B cell (primary cell): ENCODE data around the gene DNAJA4. TPM values are rescaled to one million over a fixed set of nuclear protein-coding genes. Genes with fewer than 3 reads are reported as not detected.

Experiments used
- ATAC-seq: fragments of 200-7000 bp; cut with Tn5 transposase; one replicate; pipeline ENCODE4 v1.10.0; 2021; ENCODE audit warnings: low read depth, mild to moderate bottlenecking, moderate number of reproducible peaks, moderate library complexity
- CTCF ChIA-PET: fragments of 350-600 bp; sonication (Branson Sonifier 250); formaldehyde crosslinking; loops from one replicate; lab custom pipeline; 2021; ENCODE audit warnings: antibody characterized with exemption, inconsistent platforms; lab: Charles Lee
- POLR2A ChIA-PET: fragments of 350-600 bp; sonication (Branson Sonifier 250); formaldehyde crosslinking; loops from one replicate; lab custom pipeline; 2021; ENCODE audit warnings: antibody characterized with exemption; lab: Charles Lee
- DNase-seq: peaks from one replicate; pipeline ENCODE4 v3.0.0; 2013
- H2AFZ ChIP-seq: 2 replicates; pipeline ENCODE4 v1.6.1; 2012; ENCODE audit warnings: mild to moderate bottlenecking, low read depth, low read length; ENCODE audit not compliant: insufficient read depth, poor library complexity, severe bottlenecking
- H3K27ac ChIP-seq, 2 donors: 1 replicate in 1 of 2; 2 replicates in 1 of 2; pipeline ENCODE4 v1.5.1; 2012 to 2013; ENCODE audit warnings: low read length in 2 of 2, mild to moderate bottlenecking in 2 of 2, moderate library complexity in 1 of 2
- H3K27me3 ChIP-seq, 4 experiments: fragments of 200-600 bp in 1 of 4; sonication (generic) in 1 of 4; replicated peaks in 1 of 4; 1 replicate in 2 of 4; 2 replicates in 2 of 4; pipeline versions ENCODE4 v1.6.1 to v1.7.0; 2013 to 2016; ENCODE audit warnings: low read length in 3 of 4, mild to moderate bottlenecking in 2 of 4, mixed read lengths in 1 of 4, moderate library complexity in 1 of 4; ENCODE audit not compliant: insufficient read depth in 4 of 4, control insufficient read depth in 3 of 4; ENCODE audit errors: control extremely low read depth in 1 of 4
- H3K36me3 ChIP-seq, 2 experiments: replicated peaks in 1 of 2; 1 replicate in 1 of 2; 2 replicates in 1 of 2; pipeline versions ENCODE4 v1.6.1 to v1.7.1; 2013; ENCODE audit warnings: low read length in 1 of 2; ENCODE audit not compliant: insufficient read depth in 2 of 2, control insufficient read depth in 1 of 2; ENCODE audit errors: control extremely low read depth in 1 of 2, extremely low read depth in 1 of 2
- H3K4me1 ChIP-seq, 2 donors: fragments of 200-600 bp in 1 of 2; sonication (generic) in 1 of 2; 1 replicate in 1 of 2; 2 replicates in 1 of 2; pipeline versions ENCODE4 v1.5.1 to v1.6.1; 2013 to 2017; ENCODE audit warnings: low read length in 2 of 2; ENCODE audit not compliant: control insufficient read depth in 2 of 2, insufficient read depth in 2 of 2
- H3K4me2 ChIP-seq: replicated peaks from 2 replicates; pipeline ENCODE3; 2012; ENCODE audit warnings: mild to moderate bottlenecking, low read depth, low read length; ENCODE audit not compliant: poor library complexity, severe bottlenecking
- H3K4me3 ChIP-seq, 5 experiments: fragments of 200-600 bp in 1 of 5; sonication (generic) in 1 of 5; 1 replicate in 3 of 5; 2 replicates in 2 of 5; pipeline versions ENCODE4 v1.5.1 to v1.7.0; 2011 to 2016; ENCODE audit warnings: low read length in 4 of 5, mild to moderate bottlenecking in 4 of 5, low read depth in 2 of 5, control low read depth in 1 of 5, moderate library complexity in 1 of 5; ENCODE audit not compliant: insufficient read depth in 1 of 5; ENCODE audit errors: control extremely low read depth in 1 of 5, extremely low read depth in 1 of 5
- H3K79me2 ChIP-seq: fragments of 200-600 bp; sonication (generic); one replicate; pipeline ENCODE4 v1.6.0; 2016; ENCODE audit warnings: low read length; ENCODE audit not compliant: control insufficient read depth, insufficient read depth
- H3K9ac ChIP-seq: fragments of 200-600 bp; sonication (generic); 2 replicates; pipeline ENCODE4 v1.6.1; 2017; ENCODE audit warnings: mild to moderate bottlenecking, low read length, moderate library complexity
- H3K9me3 ChIP-seq, 3 donors: one replicate each; pipeline versions ENCODE4 v1.6.1 to v1.7.1; 2013; ENCODE audit warnings: low read length in 2 of 3; ENCODE audit not compliant: control insufficient read depth in 2 of 3, insufficient read depth in 1 of 3; ENCODE audit errors: control extremely low read depth in 1 of 3
- H4K20me1 ChIP-seq: 2 replicates; pipeline ENCODE4 v1.6.0; 2012; ENCODE audit warnings: mild to moderate bottlenecking, low read length; ENCODE audit not compliant: insufficient read depth, control insufficient read depth, poor library complexity, severe bottlenecking
- H3K27ac Mint-ChIP-seq: one replicate; pipeline ENCODE4 v1.8.0; 2021; ENCODE audit warnings: mixed read lengths
- H3K27me3 Mint-ChIP-seq: one replicate; pipeline ENCODE4 v1.8.0; 2021; ENCODE audit warnings: mixed read lengths
- H3K4me1 Mint-ChIP-seq: one replicate; pipeline ENCODE4 v1.8.0; 2021; ENCODE audit warnings: mixed read lengths
- H3K4me3 Mint-ChIP-seq: one replicate; pipeline ENCODE4 v1.8.0; 2021; ENCODE audit warnings: mixed read lengths
- H3K9me3 Mint-ChIP-seq: one replicate; pipeline ENCODE4 v1.8.0; 2022; ENCODE audit warnings: mixed read lengths; ENCODE audit not compliant: insufficient read depth
- CTCF ChIP-seq: fragments of 200-600 bp; IDR thresholded peaks from one replicate; pipeline ENCODE4 v1.8.0; 2022; ENCODE audit warnings: antibody characterized with exemption, mild to moderate bottlenecking
- EZH2 ChIP-seq: IDR thresholded peaks from 2 replicates; pipeline ENCODE4 v1.6.1; 2012; ENCODE audit warnings: borderline replicate concordance, low read depth, mild to moderate bottlenecking, moderate library complexity, low read length; ENCODE audit not compliant: insufficient read depth, poor library complexity, severe bottlenecking
- WGBS: methylation state at CpG from one replicate; pipeline ENCODE4 v1.1.5; 2013; ENCODE audit warnings: missing lambda C conversion rate; ENCODE audit not compliant: insufficient coverage; 5-methylcytosine and 5-hydroxymethylcytosine counted together
- intact Hi-C: fragments of 100-400 bp; cut with micrococcal nuclease; formaldehyde crosslinking; loops from one replicate; pipeline ENCODE4 v1.10.0; 2022
- polyA plus RNA-seq: library from polyadenylated mRNA; depleted of rRNA; stranded (reverse); fragments of >200 nt; gene quantifications from 2 replicates; pipeline ENCODE4 v1.2.3, GENCODE V29; 2012
- small RNA-seq: library from RNA; depleted of rRNA; stranded (forward); fragments of <200 nt; gene quantifications from one replicate; pipeline ENCODE3, GENCODE V24; 2012; ENCODE audit warnings: low replicate concordance, low read depth; ENCODE audit not compliant: insufficient read length
- total RNA-seq, 2 donors: library from RNA; stranded (reverse); fragments of 120-200 nt in 1 of 2; gene quantifications; 1 replicate in 1 of 2; 2 replicates in 1 of 2; pipeline versions ENCODE4 v1.2.3 to v1.2.4, GENCODE V29; 2013 to 2022

DNAJA4 gene
- total and polyA plus RNA-seq, 2 donors (not counting 1 experiment from before 2014, with no cell fraction given), result 13.2 to 20.0 TPM

- Histone ChIP-seq H4K20me1 (no peaks in the 10 kb centered on the region), H2AFZ (no peak overlapping the region), H3K4me1 (no peaks in the 10 kb centered on the region), H3K79me2 (no peaks in the 10 kb centered on the region), H3K27ac (no peak overlapping the region), H3K9ac (no peak overlapping the region), H3K27me3 (no peaks in the 10 kb centered on the region), H3K36me3 (no peaks in the 10 kb centered on the region), H3K4me2 (no peak overlapping the region), H3K4me3 (no peak overlapping the region), H3K9me3 (no peaks in the 10 kb centered on the region)
- TF ChIP-seq CTCF (no peak), EZH2 (no peak)
- ChIA-PET POLR2A (no interaction called here), CTCF (interaction anchor here (1.0 kb wide), 1 partner anchor 419 kb away, joined by 3 read pairs; no protein-coding TSS in a partner anchor)
- no peak overlapping the region for H3K4me3 Mint-ChIP-seq
- DNase-seq, result no peak
- no peak overlapping the region for H3K27ac Mint-ChIP-seq
- intact Hi-C loops, result no loop called here
- WGBS, result 93% methylated on average over 1 of the region's 1 CpG
- ATAC-seq, result no peak
- no peaks in the 10 kb centered on the region for H3K9me3 Mint-ChIP-seq
- H3K4me1 Mint-ChIP-seq, result no peaks in the 10 kb centered on the region
- no peaks in the 10 kb centered on the region for H3K27me3 Mint-ChIP-seq
Measured at GRCh38 chr15:78327466-78327865, 63.1 kb downstream of the DNAJA4 start.

DNA sequence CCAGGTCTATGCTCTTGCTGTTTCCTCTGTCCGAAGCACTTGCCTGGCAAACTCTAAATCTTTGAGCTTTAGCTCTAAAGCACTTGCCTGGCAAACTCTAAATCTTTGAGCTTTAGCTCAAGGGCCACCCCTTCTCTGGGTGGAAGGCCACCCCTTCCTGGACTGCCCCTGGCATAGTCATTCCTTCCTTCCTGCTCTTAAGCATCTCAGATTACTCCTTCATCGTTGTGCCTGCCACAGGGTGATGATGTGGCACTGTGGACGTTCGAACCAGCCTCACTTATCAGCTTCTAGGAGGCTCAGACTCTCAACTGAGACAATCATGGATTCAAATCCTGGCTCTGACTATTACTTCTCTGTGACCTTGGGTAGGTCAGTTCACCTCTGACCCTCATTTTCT lies 65.3 kb downstream of the DNAJA4 start:
- Histone ChIP-seq H2AFZ (no peak overlapping the region), H3K4me2 (no peak overlapping the region), H3K9ac (no peak overlapping the region), H3K4me1 (no peaks in the 10 kb centered on the region), H3K4me3 (no peak overlapping the region), H3K27ac (no peak overlapping the region), H3K36me3 (no peaks in the 10 kb centered on the region), H3K9me3 (no peaks in the 10 kb centered on the region), H3K79me2 (no peaks in the 10 kb centered on the region), H3K27me3 (no peaks in the 10 kb centered on the region), H4K20me1 (no peaks in the 10 kb centered on the region)
- no peak for TF ChIP-seq EZH2
- no peak for TF ChIP-seq CTCF
- no peak for DNase-seq
- Mint-ChIP-seq H3K27me3 (no peaks in the 10 kb centered on the region), H3K4me1 (no peaks in the 10 kb centered on the region), H3K4me3 (no peak overlapping the region), H3K9me3 (no peaks in the 10 kb centered on the region), H3K27ac (no peak overlapping the region)
- ChIA-PET CTCF (no interaction called here), POLR2A (no interaction called here)
- 43% methylated on average over 4 of the region's 4 CpGs for WGBS
- intact Hi-C loops, result no loop called here
- ATAC-seq, result no peak

Small RNA genes within 50 kb of the gene (small RNA-seq; reads per million reads assigned to genes)
- gene AC090607.5, result not detected

Other genes starting within 250 kb of the DNAJA4 start
- 26.1 and 29.8 TPM in 2 replicates for gene TBC1D2B, start 186.9 kb upstream of the DNAJA4 start, total RNA-seq
- gene TBC1D2B, start 186.9 kb upstream of the DNAJA4 start, polyA plus RNA-seq, result 8.5 and 14.8 TPM in 2 replicates
- gene SH2D7, start 172.0 kb upstream of the DNAJA4 start, total RNA-seq, result not detected in 2 replicates
- gene SH2D7, start 172.0 kb upstream of the DNAJA4 start, polyA plus RNA-seq, result not detected in 2 replicates
- 3.2 and 3.8 TPM in 2 replicates for gene CIB2, start 133.1 kb upstream of the DNAJA4 start, total RNA-seq
- 0.97 and 2.7 TPM in 2 replicates for gene CIB2, start 133.1 kb upstream of the DNAJA4 start, polyA plus RNA-seq
- 64.5 and 71.7 TPM in 2 replicates for gene IDH3A, start 115.2 kb upstream of the DNAJA4 start, total RNA-seq
- gene IDH3A, start 115.2 kb upstream of the DNAJA4 start, polyA plus RNA-seq, result 39.4 and 39.7 TPM in 2 replicates
- 0.07 TPM in 1 of 2 replicates, not detected in the other for gene ACSBG1, start 30.0 kb upstream of the DNAJA4 start, total RNA-seq
- gene ACSBG1, start 30.0 kb upstream of the DNAJA4 start, polyA plus RNA-seq, result 0.03 and 0.10 TPM in 2 replicates
- gene SKIC8, start 35.0 kb downstream of the DNAJA4 start, total RNA-seq, result 34.4 and 40.2 TPM in 2 replicates
- 31.4 and 31.9 TPM in 2 replicates for gene SKIC8, start 35.0 kb downstream of the DNAJA4 start, polyA plus RNA-seq
- gene CRABP1, start 75.8 kb downstream of the DNAJA4 start, total RNA-seq, result not detected in 2 replicates
- gene CRABP1, start 75.8 kb downstream of the DNAJA4 start, polyA plus RNA-seq, result not detected in 2 replicates
- 88.4 and 92.1 TPM in 2 replicates for gene IREB2, start 173.7 kb downstream of the DNAJA4 start, total RNA-seq
- 14.7 and 29.2 TPM in 2 replicates for gene IREB2, start 173.7 kb downstream of the DNAJA4 start, polyA plus RNA-seq
- 0.42 and 0.46 TPM in 2 replicates for gene HYKK, start 243.0 kb downstream of the DNAJA4 start, total RNA-seq
- 0.07 and 0.28 TPM in 2 replicates for gene HYKK, start 243.0 kb downstream of the DNAJA4 start, polyA plus RNA-seq